ENCODE results near the gene MAML3. TPM values are rescaled to one million over a fixed set of nuclear protein-coding genes. Genes with fewer than 3 reads are reported as not detected.

The MAML3 gene
- total and polyA plus RNA-seq, 2 of the 13 experiments (the other 11 are each of a cell fraction or from before 2014, with no cell fraction given) = 0.05 to 0.13 TPM

GRCh38 chr4:139884438-139884837, 269.5 kb downstream of the MAML3 start (continued):
- TF ChIP-seq EHMT2 (IDR thresholded peaks at IDR 0.05; ENCODE audit: borderline replicate concordance, low read depth, low read length) (no peak), ZNF564 (CRISPR knock-in tag; IDR thresholded peaks at IDR 0.05) (no peak), ZNF205 (CRISPR knock-in tag; IDR thresholded peaks at IDR 0.05) (no peak), POLR2G (IDR thresholded peaks at IDR 0.05; ENCODE audit: low read depth, low read length) (no peak), ZZZ3 (CRISPR knock-in tag; IDR thresholded peaks at IDR 0.05; ENCODE audit: borderline replicate concordance) (no peak), NRL (CRISPR knock-in tag; IDR thresholded peaks at IDR 0.05; ENCODE audit: borderline replicate concordance) (no peak), ZNF24 (IDR thresholded peaks at IDR 0.05) (no peak), DDIT3 (CRISPR knock-in tag; IDR thresholded peaks at IDR 0.05) (no peak), ZNF737 (CRISPR knock-in tag; IDR thresholded peaks at IDR 0.05; ENCODE audit: borderline replicate concordance) (no peak), MAF1 (CRISPR knock-in tag; IDR thresholded peaks at IDR 0.05; ENCODE audit: borderline replicate concordance) (no peak), ZNF382 (CRISPR knock-in tag; IDR thresholded peaks at IDR 0.05; ENCODE audit: borderline replicate concordance) (no peak), HDAC1 (CRISPR knock-in tag; IDR thresholded peaks at IDR 0.05) (no peak), HMG20B (CRISPR knock-in tag; conservative IDR thresholded peaks at IDR 0.05) (no peak), HMGXB3 (CRISPR knock-in tag; IDR thresholded peaks at IDR 0.05; ENCODE audit: borderline replicate concordance) (no peak), BCL3 (CRISPR knock-in tag; IDR thresholded peaks at IDR 0.05) (no peak), ZFP62 (CRISPR knock-in tag; IDR thresholded peaks at IDR 0.05) (no peak), ZNF484 (CRISPR knock-in tag; IDR thresholded peaks at IDR 0.05; ENCODE audit: borderline replicate concordance, low read depth) (no peak), ZNF652 (CRISPR knock-in tag; IDR thresholded peaks at IDR 0.05; ENCODE audit: borderline replicate concordance, low read depth) (no peak), ZNF678 (CRISPR knock-in tag; IDR thresholded peaks at IDR 0.05) (no peak), ZNF709 (CRISPR knock-in tag; IDR thresholded peaks at IDR 0.05) (no peak)
- TF ChIP-seq, protein P1, sequence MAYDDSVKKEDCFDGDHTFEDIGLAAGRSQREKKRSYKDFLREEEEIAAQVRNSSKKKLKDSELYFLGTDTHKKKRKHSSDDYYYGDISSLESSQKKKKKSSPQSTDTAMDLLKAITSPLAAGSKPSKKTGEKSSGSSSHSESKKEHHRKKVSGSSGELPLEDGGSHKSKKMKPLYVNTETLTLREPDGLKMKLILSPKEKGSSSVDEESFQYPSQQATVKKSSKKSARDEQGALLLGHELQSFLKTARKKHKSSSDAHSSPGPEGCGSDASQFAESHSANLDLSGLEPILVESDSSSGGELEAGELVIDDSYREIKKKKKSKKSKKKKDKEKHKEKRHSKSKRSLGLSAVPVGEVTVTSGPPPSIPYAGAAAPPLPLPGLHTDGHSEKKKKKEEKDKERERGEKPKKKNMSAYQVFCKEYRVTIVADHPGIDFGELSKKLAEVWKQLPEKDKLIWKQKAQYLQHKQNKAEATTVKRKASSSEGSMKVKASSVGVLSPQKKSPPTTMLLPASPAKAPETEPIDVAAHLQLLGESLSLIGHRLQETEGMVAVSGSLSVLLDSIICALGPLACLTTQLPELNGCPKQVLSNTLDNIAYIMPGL (CRISPR knock-in tag; IDR thresholded peaks at IDR 0.05; ENCODE audit: borderline replicate concordance in 1 of 2, low read depth in 1 of 2) = no peak
- TF ChIP-seq, protein P2, sequence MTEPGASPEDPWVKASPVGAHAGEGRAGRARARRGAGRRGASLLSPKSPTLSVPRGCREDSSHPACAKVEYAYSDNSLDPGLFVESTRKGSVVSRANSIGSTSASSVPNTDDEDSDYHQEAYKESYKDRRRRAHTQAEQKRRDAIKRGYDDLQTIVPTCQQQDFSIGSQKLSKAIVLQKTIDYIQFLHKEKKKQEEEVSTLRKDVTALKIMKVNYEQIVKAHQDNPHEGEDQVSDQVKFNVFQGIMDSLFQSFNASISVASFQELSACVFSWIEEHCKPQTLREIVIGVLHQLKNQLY (CRISPR knock-in tag; IDR thresholded peaks at IDR 0.05) = no peak

All from HepG2 (cell line).